Cardiac muscle cell (in vitro differentiated cells and primary cell): ENCODE data around the gene BLCAP. TPM values are rescaled to one million over a fixed set of nuclear protein-coding genes. Genes with fewer than 3 reads are reported as not detected.

Experiments
- DNase-seq, 2 donors: peaks; one replicate each; pipeline versions ENCODE4 v3.0.0 to v3.0.0-alpha.2; 2010 to 2017; ENCODE audit warnings: low read depth in 1 of 2, low spot score in 1 of 2
- H3K27ac ChIP-seq: fragments of 200-600 bp; sonication (generic); 2 replicates; pipeline ENCODE4 v1.5.1; 2016
- H3K27me3 ChIP-seq: fragments of 200-600 bp; sonication (generic); 2 replicates; pipeline ENCODE4 v1.6.0; 2016; ENCODE audit warnings: control low read depth
- H3K36me3 ChIP-seq: fragments of 200-600 bp; sonication (generic); 2 replicates; pipeline ENCODE4 v1.5.1; 2016; ENCODE audit warnings: control low read depth
- H3K4me1 ChIP-seq: fragments of 200-600 bp; sonication (generic); 2 replicates; pipeline ENCODE4 v1.8.1; 2017; ENCODE audit warnings: low read depth, mild to moderate bottlenecking, mixed run types
- H3K4me3 ChIP-seq: fragments of 200-600 bp; sonication (generic); 2 replicates; pipeline ENCODE4 v1.5.1; 2016; ENCODE audit warnings: mild to moderate bottlenecking
- H3K9me3 ChIP-seq: fragments of 200-600 bp; sonication (generic); 2 replicates; pipeline ENCODE4 v1.5.1; 2017; ENCODE audit warnings: low read depth, mild to moderate bottlenecking, control low read depth
- polyA plus RNA-seq: library from polyadenylated mRNA; unstranded; fragments of >200 nt; fragmentation: Nextera tagmentation; extraction: Ambion mirVana; gene quantifications from 2 replicates; pipeline ENCODE4 v1.2.1, GENCODE V29; 2016
- total RNA-seq: library from RNA; depleted of rRNA; stranded (reverse); fragments of >200 nt; gene quantifications from 2 replicates; pipeline ENCODE4 v1.2.3, GENCODE V29; 2016
- TF ChIP-seq, protein P1 (sequence below): IDR thresholded peaks from 2 replicates; pipeline ENCODE4 v1.5.1; 2012; ENCODE audit warnings: low read depth, mild to moderate bottlenecking, low read length

BLCAP gene
- total and polyA plus RNA-seq, 2 experiments from 2014 or later: 87.4 to 112 TPM

DNA sequence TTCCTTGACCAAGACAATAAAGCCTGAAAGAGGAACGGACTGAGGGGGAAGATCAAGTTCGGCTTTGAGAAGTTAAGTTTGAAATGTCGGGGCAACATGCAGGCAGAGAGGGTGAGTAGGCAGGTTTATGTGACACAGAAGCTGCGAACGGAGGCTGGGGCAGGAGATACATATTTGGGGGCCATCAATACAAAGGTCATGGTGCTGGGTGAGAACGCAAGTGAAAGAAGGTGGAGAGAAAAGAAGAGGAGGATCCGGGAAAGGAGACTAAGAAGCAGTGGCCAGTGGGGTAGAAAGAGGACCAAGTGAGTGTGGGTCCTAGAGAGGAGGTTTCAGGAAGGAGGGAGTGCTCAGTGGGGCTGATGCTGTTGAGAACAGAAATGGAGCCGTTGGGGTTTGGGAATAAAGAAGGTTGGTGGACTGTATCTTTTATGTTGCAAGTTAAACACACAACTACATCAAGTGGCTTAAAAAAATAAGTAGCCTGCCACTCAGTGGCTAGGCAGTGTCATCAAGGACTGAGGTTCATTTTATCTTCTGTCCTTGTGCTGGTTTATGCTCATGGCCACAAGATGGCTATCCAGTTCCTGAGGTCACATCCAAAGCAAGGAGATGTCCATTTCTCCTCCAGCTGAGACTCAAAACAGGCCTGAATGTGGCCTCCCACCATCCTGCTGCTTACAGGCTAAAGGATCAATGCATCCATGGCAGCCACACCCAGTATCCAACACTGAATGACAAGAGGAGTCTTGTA, 1.7 kb upstream of the BLCAP start:
- no peaks in the 10 kb centered on the region for H3K36me3 ChIP-seq
- H3K4me1 ChIP-seq: peaks cover 16% of the 10 kb centered on the region
- H3K9me3 ChIP-seq: no peaks in the 10 kb centered on the region
- H3K4me3 ChIP-seq: no peak overlapping the region
- DNase-seq: no peak
- H3K27ac ChIP-seq: no peak overlapping the region
- TF ChIP-seq, protein P1, sequence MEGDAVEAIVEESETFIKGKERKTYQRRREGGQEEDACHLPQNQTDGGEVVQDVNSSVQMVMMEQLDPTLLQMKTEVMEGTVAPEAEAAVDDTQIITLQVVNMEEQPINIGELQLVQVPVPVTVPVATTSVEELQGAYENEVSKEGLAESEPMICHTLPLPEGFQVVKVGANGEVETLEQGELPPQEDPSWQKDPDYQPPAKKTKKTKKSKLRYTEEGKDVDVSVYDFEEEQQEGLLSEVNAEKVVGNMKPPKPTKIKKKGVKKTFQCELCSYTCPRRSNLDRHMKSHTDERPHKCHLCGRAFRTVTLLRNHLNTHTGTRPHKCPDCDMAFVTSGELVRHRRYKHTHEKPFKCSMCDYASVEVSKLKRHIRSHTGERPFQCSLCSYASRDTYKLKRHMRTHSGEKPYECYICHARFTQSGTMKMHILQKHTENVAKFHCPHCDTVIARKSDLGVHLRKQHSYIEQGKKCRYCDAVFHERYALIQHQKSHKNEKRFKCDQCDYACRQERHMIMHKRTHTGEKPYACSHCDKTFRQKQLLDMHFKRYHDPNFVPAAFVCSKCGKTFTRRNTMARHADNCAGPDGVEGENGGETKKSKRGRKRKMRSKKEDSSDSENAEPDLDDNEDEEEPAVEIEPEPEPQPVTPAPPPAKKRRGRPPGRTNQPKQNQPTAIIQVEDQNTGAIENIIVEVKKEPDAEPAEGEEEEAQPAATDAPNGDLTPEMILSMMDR: no peak
- no peaks in the 10 kb centered on the region for H3K27me3 ChIP-seq

DNA sequence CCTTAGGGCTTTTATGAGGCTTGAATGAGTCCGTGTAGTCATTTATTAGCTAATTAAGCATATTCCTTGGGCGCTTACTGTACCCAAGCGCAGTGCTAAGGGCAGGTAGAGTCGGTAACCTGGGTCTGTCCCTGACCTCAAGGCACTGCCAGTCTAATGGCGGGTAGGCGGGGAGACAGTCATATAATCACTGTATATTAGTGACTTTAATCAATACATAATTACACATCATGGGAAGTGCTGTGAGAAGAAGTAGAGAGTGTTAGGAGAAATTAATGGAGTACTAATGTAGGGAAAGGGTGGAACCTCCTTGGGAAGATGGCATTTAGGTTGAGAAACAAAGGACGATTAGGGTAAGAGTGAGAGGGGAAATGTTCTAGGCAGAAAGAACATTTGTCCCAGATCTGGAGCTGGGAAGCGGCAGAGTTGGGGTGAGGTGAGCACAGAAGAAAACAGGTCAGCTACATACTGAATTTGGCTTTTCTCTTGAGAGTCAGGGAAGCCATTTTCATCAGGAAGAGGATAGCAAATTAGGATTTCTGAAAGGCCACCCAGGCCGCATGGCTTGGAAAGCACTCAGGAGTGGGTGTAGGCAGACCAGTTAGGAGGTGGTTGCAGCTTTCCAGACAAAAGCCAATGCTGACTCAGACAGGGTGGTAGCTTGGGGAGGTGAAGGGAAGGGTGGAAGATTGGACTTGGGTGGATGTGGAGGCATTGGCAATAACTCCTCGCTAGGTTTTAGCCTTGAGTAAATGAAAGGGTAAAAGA, 954 bp upstream of the BLCAP start:
- DNase-seq: no peak
- Histone ChIP-seq H3K27ac (peak overlapping the region; percentile 99), H3K4me3 (peak overlapping the region; percentile 79), H3K36me3 (no peaks in the 10 kb centered on the region), H3K27me3 (no peaks in the 10 kb centered on the region), H3K4me1 (peaks cover 18% of the 10 kb centered on the region), H3K9me3 (no peaks in the 10 kb centered on the region)
- TF ChIP-seq, protein P1: no peak

DNA sequence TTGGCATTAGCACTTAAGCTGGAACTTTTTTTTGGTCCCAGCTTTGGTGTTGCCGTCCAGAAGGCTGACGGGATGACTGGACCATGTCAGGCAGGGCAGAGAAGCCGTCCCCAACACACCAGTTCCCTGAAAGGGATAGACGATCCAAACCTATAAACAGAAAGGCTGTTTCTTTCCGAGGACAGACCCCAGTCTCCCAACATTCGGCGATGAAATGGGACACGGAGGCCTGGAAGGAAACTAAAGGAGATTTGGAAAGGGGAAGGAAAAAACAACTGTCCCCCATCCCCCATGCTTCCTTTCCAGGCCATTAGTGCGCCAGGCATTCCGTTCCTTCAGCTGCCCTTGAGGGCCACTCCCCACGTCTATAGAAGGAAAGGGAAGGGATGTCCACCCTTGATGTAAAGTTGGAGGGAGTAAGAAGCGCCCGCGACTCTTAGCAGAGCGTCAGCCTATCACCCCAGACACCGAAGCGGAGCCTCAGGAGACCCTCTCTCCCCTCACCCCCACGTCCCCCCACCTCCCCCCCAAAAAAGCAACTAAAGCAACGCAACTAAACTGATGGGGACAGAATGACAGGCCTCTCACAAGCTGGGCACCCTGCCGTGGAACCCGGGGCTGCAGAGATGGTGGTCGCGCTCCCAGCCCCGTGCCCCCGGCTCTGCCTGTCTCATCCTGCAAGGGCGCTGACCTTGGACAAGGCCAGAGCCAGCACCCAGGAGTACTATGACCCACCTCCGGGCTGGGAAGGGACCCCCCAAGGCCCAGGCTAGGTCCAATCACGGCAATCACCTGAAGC, 638 bp downstream of the BLCAP start:
- peak overlapping the region; percentile 99 for H3K27ac ChIP-seq
- DNase-seq: peak; percentile 54 to 65
- TF ChIP-seq, protein P1: no peak

DNA sequence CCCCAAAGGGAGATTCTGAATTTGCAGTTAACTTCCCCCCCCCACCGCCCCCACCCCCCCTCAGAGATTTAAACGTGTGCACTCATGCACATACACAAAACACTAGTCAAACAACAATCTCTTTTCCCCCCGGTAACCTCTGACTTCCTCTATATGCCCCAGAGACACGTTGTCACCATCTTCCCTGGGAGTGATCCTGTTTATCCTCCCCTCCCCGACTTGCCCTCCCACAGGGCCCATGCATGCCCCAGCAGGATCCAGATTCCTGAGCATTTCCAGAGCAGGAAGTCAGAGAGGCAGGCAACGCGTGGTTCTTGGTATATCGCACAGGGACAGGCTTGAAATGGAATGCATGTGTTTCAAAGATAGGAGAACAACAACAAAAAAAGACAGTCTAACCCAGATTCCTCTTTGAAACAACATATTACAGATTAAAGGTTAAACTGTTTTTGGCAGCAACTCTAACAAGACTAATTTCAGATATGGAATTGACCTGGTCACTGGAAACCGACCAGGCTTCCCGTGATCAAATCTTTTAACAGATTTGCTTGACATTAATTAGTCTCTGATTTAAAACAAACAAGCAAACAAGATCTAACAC, 1.3 kb downstream of the BLCAP start:
- H3K4me1 ChIP-seq: peaks cover 25% of the 10 kb centered on the region
- no peaks in the 10 kb centered on the region for H3K36me3 ChIP-seq
- DNase-seq: peak; percentile 66 to 80
- H3K4me3 ChIP-seq: peak overlapping the region; percentile 79
- peak overlapping the region; percentile 99 for H3K27ac ChIP-seq
- H3K9me3 ChIP-seq: no peaks in the 10 kb centered on the region
- TF ChIP-seq, protein P1: no peak
- H3K27me3 ChIP-seq: no peaks in the 10 kb centered on the region

More for the DNA sequence above, 638 bp downstream of the BLCAP start:
- peak overlapping the region; percentile 79 for H3K4me3 ChIP-seq
- peaks cover 20% of the 10 kb centered on the region for H3K4me1 ChIP-seq
- H3K9me3 ChIP-seq: no peaks in the 10 kb centered on the region
- H3K36me3 ChIP-seq: no peaks in the 10 kb centered on the region
- H3K27me3 ChIP-seq: no peaks in the 10 kb centered on the region

DNA sequence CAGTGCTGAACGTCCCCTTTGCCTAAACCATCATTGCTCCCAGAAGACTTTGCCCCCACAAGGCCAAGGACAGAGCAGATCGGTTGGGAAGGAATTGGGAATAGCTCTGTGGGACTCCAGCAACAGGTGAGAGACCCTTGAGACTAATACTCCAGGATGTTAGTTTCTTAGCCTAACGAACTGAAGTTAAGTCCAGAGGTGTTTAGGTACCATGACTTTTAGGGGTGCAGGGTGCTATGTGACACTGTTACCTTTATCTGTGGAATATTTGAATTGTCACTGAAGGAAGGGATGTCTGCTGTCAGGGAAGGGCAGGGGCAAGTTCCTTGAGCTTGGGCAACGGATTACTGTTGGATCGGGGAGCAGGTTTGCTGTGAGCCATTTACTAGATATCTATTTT, 1.9 kb downstream of the BLCAP start:
- Histone ChIP-seq H3K27ac (peak overlapping the region; percentile 99), H3K4me3 (peak overlapping the region; percentile 79), H3K36me3 (no peaks in the 10 kb centered on the region), H3K27me3 (no peaks in the 10 kb centered on the region), H3K4me1 (peaks cover 25% of the 10 kb centered on the region), H3K9me3 (no peaks in the 10 kb centered on the region)
- TF ChIP-seq, protein P1: no peak
- DNase-seq: no peak
